ENCODE measurements around the gene TAB3. TPM values are rescaled to one million over a fixed set of nuclear protein-coding genes. Genes with fewer than 3 reads are reported as not detected.

Gene TAB3
- total RNA-seq, 2 donors from 2014 or later = 19.5 to 25.2 TPM

DNA sequence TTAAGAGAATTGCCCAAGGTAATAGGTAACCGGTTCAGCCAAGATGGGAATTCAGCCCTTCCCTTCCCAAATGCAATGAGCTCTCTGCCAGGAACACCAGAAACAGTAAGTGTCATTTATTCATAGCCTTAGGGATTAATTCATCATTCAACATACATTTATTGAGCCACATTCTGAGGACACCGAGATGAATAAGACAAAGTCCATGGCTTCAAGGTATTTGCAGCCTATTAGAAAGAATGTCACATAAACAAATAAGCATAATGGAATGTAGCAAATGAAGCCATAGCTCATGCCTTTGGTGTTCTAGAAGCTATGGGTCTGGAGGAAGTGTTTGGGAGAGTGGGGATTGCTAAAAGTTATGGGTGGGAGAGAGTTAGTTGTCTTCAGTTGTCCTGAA lies 6.3 kb upstream of the TAB3 start:
- no peak overlapping the region for H3K27ac Mint-ChIP-seq
- ATAC-seq = no peak
- peaks cover 0 to 4% of the 10 kb centered on the region in 2 donors for H3K36me3 Mint-ChIP-seq
- no peaks in the 10 kb centered on the region for H3K9me3 Mint-ChIP-seq
- DNase-seq (ENCODE audit: low spot score in 2 of 2) = no peak

DNA sequence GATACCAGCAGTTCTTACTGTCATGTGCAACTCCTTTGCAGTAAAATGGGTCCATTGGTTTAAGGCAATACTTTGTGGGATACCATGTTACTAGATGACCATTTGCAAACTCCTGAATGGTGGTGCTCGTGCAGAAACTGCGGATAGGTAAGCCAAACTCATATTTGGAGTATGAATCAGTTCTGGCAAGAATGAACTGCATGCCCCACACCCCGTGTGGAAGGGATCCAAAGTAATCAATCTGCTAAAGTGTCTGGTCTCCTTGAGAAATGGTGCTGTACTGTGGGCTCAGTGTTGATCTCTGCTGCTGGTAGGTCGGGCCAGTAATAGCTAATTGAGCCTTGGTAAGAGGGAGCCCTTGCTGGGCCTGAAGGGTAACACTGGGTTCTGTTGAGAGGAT lies 4.2 kb upstream of the TAB3 start:
- no peaks in the 10 kb centered on the region for H3K9me3 Mint-ChIP-seq

DNA sequence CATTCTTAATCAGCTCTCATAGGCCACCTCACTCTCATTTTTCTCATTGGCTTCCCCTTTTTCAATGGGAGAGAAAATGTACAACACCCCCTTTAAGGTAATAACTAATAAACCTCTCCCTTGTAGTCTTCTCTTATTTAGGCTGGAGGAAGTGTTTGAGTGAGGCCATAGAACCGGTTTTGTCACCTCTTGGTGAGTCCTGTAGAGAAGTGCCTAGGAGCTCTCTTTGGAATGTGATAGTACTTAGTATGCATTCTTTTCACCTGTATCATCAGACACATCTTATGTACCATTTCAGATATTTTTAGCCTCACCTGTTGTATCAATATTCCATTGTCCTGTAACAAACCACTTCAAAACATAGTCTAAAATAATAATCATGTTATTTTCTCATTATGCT lies 3.5 kb upstream of the TAB3 start:
- no peak for DNase-seq (ENCODE audit: low spot score in 2 of 2)
- no peak overlapping the region for H3K27ac Mint-ChIP-seq
- peaks cover 0 to 4% of the 10 kb centered on the region in 2 donors for H3K36me3 Mint-ChIP-seq
- no peaks in the 10 kb centered on the region for H3K9me3 Mint-ChIP-seq
- no peak for ATAC-seq

More for the DNA sequence above, 4.2 kb upstream of the TAB3 start:
- no peak for ATAC-seq
- no peak overlapping the region for H3K27ac Mint-ChIP-seq
- no peak for DNase-seq (ENCODE audit: low spot score in 2 of 2)
- peaks cover 0 to 4% of the 10 kb centered on the region in 2 donors for H3K36me3 Mint-ChIP-seq

DNA sequence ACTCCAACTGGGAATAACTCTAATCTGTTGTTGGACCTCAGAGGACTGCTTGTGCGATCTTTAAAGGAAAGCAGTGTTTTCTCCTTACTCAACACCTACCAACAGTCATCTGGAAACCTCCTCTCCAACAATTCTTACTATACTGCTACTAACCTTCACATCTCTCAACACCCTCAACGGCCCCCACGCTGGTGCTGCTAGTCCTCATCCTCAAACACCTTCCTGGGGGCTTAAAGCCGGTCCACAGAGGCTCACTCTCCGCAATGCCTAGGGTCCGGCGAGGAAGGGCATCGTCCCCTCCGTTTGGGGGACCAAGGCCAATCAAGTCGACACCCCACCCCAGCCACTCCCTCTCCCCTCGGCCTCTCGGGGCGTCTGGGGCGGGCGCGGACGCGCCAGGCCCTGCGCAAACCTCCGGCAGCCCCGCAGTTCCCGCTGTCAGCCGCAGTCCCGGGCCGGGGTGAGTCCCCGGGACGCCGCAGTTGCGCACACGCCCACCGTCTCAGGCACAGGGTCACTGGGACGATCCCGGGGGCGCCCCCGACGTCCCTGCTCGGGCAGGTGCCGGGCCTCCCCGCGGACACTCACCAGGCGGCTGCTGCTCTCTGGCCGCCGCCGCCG lies 418 bp downstream of the TAB3 start:
- DNase-seq (ENCODE audit: low spot score in 2 of 2) (peak; percentile 47 to 79), ATAC-seq (peak; percentile 34 to 56)
- Mint-ChIP-seq H3K36me3 (peaks cover 0 to 12% of the 10 kb centered on the region in 2 donors), H3K27ac (peak overlapping the region; percentile 96 to 98), H3K9me3 (no peaks in the 10 kb centered on the region)

GRCh38 chrX:30887721-30888120 lies 1.3 kb downstream of the TAB3 start:
- peak; percentile 14 to 27 for ATAC-seq
- H3K27ac Mint-ChIP-seq = peak overlapping the region; percentile 96 to 98
- H3K9me3 Mint-ChIP-seq = no peaks in the 10 kb centered on the region
- DNase-seq (ENCODE audit: low spot score in 2 of 2) = peak in 1 of 2 donors; percentile 37
- peaks cover 0 to 12% of the 10 kb centered on the region in 2 donors for H3K36me3 Mint-ChIP-seq

DNA sequence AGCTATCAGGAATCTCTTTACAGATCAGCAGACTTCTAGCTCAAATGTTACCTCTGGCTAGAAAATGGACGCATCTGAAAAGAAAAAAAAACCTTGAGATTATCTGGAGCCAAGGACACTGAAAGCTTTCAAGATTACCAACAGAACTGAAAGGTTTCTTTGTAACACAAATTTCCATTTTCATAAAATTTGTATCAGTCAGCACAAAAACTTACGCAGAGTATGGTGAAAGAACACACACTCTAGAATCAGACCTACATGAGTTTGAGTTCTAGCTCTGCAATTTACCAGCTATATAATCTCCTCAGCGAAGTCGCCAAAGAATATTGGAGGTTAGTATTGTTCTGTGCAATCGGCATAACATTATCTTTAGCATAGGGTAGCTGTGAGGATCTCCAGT lies 1.8 kb downstream of the TAB3 start:
- Mint-ChIP-seq H3K36me3 (peaks cover 0 to 12% of the 10 kb centered on the region in 2 donors), H3K27ac (peak overlapping the region in 1 of 2 donors; percentile 98), H3K9me3 (no peaks in the 10 kb centered on the region)
- ATAC-seq (no peak), DNase-seq (ENCODE audit: low spot score in 2 of 2) (no peak)

GRCh38 chrX:30885136-30885535 lies 3.9 kb downstream of the TAB3 start:
- ATAC-seq = no peak
- H3K27ac Mint-ChIP-seq = peak overlapping the region in 1 of 2 donors; percentile 50
- no peaks in the 10 kb centered on the region for H3K9me3 Mint-ChIP-seq
- H3K36me3 Mint-ChIP-seq = peaks cover 0 to 12% of the 10 kb centered on the region in 2 donors
- DNase-seq (ENCODE audit: low spot score in 2 of 2) = no peak

DNA sequence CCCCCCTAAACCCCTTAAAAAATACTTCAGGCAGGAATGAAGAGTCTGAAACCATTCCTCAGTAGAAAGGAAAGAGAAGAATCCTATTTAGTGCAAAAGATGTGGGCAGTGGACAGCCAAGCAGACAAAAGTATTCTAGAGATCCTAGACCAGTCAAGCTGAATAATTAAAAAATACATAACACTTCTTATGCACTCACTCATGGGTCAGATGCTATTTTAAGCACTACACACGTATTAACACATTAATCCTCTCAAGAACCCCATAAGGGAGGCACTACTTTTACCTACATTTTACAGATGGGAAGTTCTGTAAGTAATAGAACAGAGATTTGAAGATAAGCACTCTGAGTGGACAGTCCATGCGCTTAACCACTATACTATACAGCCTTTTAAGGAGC lies 5.9 kb downstream of the TAB3 start:
- peaks cover 0 to 12% of the 10 kb centered on the region in 2 donors for H3K36me3 Mint-ChIP-seq
- ATAC-seq (no peak), DNase-seq (ENCODE audit: low spot score in 2 of 2) (no peak)
- no peaks in the 10 kb centered on the region for H3K9me3 Mint-ChIP-seq
- H3K27ac Mint-ChIP-seq = no peak overlapping the region

DNA sequence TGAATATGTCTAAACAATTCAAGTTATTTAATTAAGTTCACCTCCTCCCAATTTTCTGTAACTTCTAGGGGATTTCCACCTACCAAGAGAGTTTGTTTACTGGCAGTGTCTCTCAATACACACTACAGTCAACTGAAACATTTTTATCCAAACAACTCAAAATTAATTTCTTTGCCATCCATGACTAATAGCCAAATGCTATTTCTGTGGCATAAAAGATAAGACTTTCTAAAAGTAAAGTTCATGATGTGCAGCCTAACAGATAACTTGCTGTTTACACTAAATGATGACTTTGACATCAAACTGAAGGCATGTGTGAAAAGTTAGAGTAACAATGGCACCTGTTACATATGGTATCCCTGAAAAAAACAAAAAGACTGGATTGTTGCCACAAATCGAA lies 7.3 kb downstream of the TAB3 start:
- peak in 1 of 2 donors; percentile 55 for ATAC-seq
- H3K27ac Mint-ChIP-seq = peak overlapping the region in 1 of 2 donors; percentile 44
- no peak for DNase-seq (ENCODE audit: low spot score in 2 of 2)
- peaks cover 0 to 12% of the 10 kb centered on the region in 2 donors for H3K36me3 Mint-ChIP-seq
- H3K9me3 Mint-ChIP-seq = no peaks in the 10 kb centered on the region

DNA sequence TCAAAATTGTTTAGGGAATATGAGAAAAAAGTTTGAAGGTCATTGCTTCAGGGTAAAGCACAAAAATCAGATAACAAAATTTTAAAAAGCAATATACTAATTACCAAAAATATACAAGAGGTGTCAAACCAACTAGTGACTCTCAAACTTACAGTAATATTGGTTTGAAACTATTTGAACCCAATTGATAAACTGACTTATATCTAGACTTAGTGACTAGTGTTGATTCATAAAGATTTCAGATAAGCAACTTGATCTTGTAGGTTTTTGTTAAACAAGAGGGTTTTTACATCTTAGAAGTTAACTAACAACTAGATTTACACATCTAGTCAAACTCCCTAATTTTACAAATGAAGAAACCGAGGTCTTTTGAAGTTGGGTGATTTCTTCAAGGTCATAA lies 7.7 kb downstream of the TAB3 start:
- no peaks in the 10 kb centered on the region for H3K9me3 Mint-ChIP-seq
- peaks cover 0 to 12% of the 10 kb centered on the region in 2 donors for H3K36me3 Mint-ChIP-seq
- no peak for DNase-seq (ENCODE audit: low spot score in 2 of 2)
- H3K27ac Mint-ChIP-seq = peak overlapping the region in 1 of 2 donors; percentile 36
- ATAC-seq = peak in 1 of 2 donors; percentile 76

- Mint-ChIP-seq H3K36me3 (peaks cover 0 to 3% of the 10 kb centered on the region in 2 donors), H3K9me3 (no peaks in the 10 kb centered on the region), H3K27ac (no peak overlapping the region)
- DNase-seq (ENCODE audit: low spot score in 2 of 2) (no peak), ATAC-seq (no peak)
Observed at GRCh38 chrX:30880058-30880457, 9.0 kb downstream of the TAB3 start.

DNA sequence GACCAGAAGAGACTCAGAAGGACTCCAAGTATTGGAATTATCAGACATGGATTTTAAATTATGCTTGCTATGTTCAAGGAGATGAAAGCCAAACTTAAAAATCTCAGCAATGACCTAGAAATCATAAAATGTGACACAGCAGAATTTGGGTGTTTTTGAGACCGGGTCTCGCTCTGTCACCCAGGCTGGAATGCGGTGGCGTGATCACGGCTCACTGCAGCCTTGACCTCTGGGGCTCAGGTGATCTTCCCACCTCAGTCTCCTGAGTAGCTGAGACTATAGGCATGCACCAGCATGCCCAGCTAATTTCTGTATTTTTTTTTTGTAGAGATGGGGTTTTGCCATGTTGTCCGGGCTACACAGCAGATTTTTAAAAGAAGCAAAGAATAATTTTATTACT lies 12.7 kb downstream of the TAB3 start:
- no peak for ATAC-seq

GRCh38 chrX:30875957-30876356 lies 13.1 kb downstream of the TAB3 start:
- DNase-seq (ENCODE audit: low spot score in 2 of 2) = no peak
- no peaks in the 10 kb centered on the region for H3K9me3 Mint-ChIP-seq
- H3K36me3 Mint-ChIP-seq = peaks cover 0 to 8% of the 10 kb centered on the region in 2 donors
- H3K27ac Mint-ChIP-seq = no peak overlapping the region
- ATAC-seq = peak; percentile 95 to 98

More for the DNA sequence above, 12.7 kb downstream of the TAB3 start:
- Mint-ChIP-seq H3K36me3 (peaks cover 0 to 8% of the 10 kb centered on the region in 2 donors), H3K27ac (no peak overlapping the region), H3K9me3 (no peaks in the 10 kb centered on the region)
- DNase-seq (ENCODE audit: low spot score in 2 of 2) = no peak

DNA sequence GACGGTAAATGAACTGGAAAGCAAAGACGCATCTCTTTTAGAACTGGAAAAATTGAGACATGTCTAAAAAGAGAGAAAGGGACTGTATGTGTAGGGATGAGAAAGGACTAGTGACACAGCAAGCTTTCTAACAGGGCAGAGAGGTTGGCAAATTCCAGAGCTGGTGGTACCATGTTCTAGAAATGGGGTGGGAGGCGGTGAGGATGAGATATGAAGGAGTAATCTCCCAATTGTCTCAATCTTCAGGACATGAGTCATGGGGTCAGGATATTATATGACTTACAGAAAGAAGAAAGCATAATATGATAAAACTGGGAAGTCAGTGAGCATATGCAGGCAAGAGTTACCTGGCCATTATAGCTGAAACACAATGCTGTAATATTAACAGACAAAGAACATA lies 14.2 kb downstream of the TAB3 start:
- DNase-seq (ENCODE audit: low spot score in 2 of 2) = no peak
- ATAC-seq = no peak
- H3K36me3 Mint-ChIP-seq = peaks cover 0 to 8% of the 10 kb centered on the region in 2 donors

GRCh38 chrX:30870572-30870971 lies 18.5 kb downstream of the TAB3 start:
- Mint-ChIP-seq H3K27ac (no peak overlapping the region), H3K36me3 (peaks cover 0 to 8% of the 10 kb centered on the region in 2 donors), H3K9me3 (no peaks in the 10 kb centered on the region)
- DNase-seq (ENCODE audit: low spot score in 2 of 2) (no peak), ATAC-seq (no peak)

More for the DNA sequence above, 14.2 kb downstream of the TAB3 start:
- H3K27ac Mint-ChIP-seq = no peak overlapping the region
- no peaks in the 10 kb centered on the region for H3K9me3 Mint-ChIP-seq

- no peak for ATAC-seq
- no peaks in the 10 kb centered on the region for H3K9me3 Mint-ChIP-seq
- no peak for DNase-seq (ENCODE audit: low spot score in 2 of 2)
- H3K27ac Mint-ChIP-seq = no peak overlapping the region
- no peaks in the 10 kb centered on the region for H3K36me3 Mint-ChIP-seq
Observed at GRCh38 chrX:30865612-30866011, 23.4 kb downstream of the TAB3 start.

DNA sequence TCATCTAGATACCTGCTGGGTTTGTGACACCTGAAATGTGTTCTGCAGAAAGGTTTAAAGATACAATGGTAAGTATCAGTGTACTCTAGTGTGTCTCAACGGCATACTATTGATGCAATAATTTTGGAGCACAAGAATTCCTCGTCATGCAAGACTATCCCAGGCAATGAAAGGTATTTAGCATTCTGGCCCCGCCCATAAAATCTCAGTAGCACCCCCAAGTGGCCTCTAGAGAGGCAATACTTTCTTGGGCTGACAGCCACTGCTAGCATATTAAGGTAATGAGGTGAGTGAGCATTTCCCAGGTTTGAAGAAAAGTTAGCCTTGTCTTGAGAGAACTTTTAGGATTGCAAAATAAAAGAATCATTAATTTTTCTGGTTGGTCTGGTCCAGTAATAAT lies 24.0 kb downstream of the TAB3 start:
- no peaks in the 10 kb centered on the region for H3K36me3 Mint-ChIP-seq
- no peak overlapping the region for H3K27ac Mint-ChIP-seq
- DNase-seq (ENCODE audit: low spot score in 2 of 2) = no peak
- ATAC-seq = no peak
- H3K9me3 Mint-ChIP-seq = no peaks in the 10 kb centered on the region

DNA sequence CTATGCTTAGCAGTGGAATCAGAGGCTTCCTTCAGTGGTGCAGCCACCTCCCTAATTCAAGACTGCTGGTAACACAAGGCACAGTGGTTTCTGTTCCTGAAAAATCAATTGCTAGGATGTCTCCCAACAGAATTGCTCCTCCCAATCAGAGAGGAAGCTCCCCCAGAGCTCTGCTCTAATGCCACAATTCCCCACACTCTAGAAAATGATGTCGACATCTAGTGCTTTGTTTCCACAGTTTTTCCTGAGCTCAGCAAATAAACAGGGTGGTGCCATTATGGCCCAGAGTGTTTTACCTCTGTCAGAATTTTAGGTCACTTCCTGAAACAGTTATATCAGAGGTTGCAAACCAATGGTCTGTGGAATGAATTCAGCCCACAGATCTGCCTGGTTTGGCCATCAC lies 24.7 kb downstream of the TAB3 start:
- no peak for DNase-seq (ENCODE audit: low spot score in 2 of 2)
- no peak overlapping the region for H3K27ac Mint-ChIP-seq
- no peaks in the 10 kb centered on the region for H3K36me3 Mint-ChIP-seq
- ATAC-seq = no peak
- H3K9me3 Mint-ChIP-seq = no peaks in the 10 kb centered on the region

Measured in activated naive CD4-positive, alpha-beta T cell treated with anti-CD3 and anti-CD28 coated beads, Interleukin-2, amount 50 U/mL, for 72 hours (primary cell).